Stimulated activated CD4-positive, alpha-beta T cell treated with anti-CD3 and anti-CD28 coated beads, TNF-alpha, amount 100 ng/mL, for 1 hour (primary cell): Measurements from ENCODE around the gene ADAMTS13.

ENCODE experiments used
- DNase-seq, 3 donors: peaks; one replicate each; pipeline ENCODE4 v3.0.0-alpha.2; 2020; ENCODE audit warnings: low read depth in 3 of 3, low spot score in 1 of 3

Gene ADAMTS13

GRCh38 chr9:133470427-133470924 lies 48.3 kb downstream of the ADAMTS13 start:
- DNase-seq: no peak

GRCh38 chr9:133470988-133471387 lies 48.8 kb downstream of the ADAMTS13 start:
- no peak for DNase-seq

GRCh38 chr9:133471551-133472276 lies 49.5 kb downstream of the ADAMTS13 start:
- no peak for DNase-seq

- no peak for DNase-seq
Measured at GRCh38 chr9:133472277-133472645, 50.1 kb downstream of the ADAMTS13 start.

GRCh38 chr9:133472753-133473378 lies 50.7 kb downstream of the ADAMTS13 start:
- no peak for DNase-seq

- DNase-seq: no peak
Measured at GRCh38 chr9:133473743-133474142, 51.6 kb downstream of the ADAMTS13 start.

- no peak for DNase-seq
Measured at GRCh38 chr9:133474215-133474614, 52.0 kb downstream of the ADAMTS13 start.

- no peak for DNase-seq
Measured at GRCh38 chr9:133474853-133475252, 52.7 kb downstream of the ADAMTS13 start.

GRCh38 chr9:133475292-133476012 lies 53.3 kb downstream of the ADAMTS13 start:
- no peak for DNase-seq

- no peak for DNase-seq
Measured at GRCh38 chr9:133476036-133476931, 54.1 kb downstream of the ADAMTS13 start.

GRCh38 chr9:133476941-133477340 lies 54.8 kb downstream of the ADAMTS13 start:
- no peak for DNase-seq

GRCh38 chr9:133477461-133477860 lies 55.3 kb downstream of the ADAMTS13 start:
- DNase-seq: no peak

GRCh38 chr9:133477992-133478850 lies 56.1 kb downstream of the ADAMTS13 start:
- no peak for DNase-seq

- peak; percentile 54 to 66 (median 54) for DNase-seq
Measured at GRCh38 chr9:133478851-133479711, 56.9 kb downstream of the ADAMTS13 start, which contains the start of gene SLC2A6. TSS of gene SLC2A6 (minus strand) at chr9:133479099. CDS start at chr9:133479059, 40 bp downstream.

GRCh38 chr9:133483611-133484010 lies 61.4 kb downstream of the ADAMTS13 start:
- DNase-seq: no peak

- DNase-seq: no peak
Measured at GRCh38 chr9:133484671-133485437, 62.7 kb downstream of the ADAMTS13 start.

GRCh38 chr9:133485531-133486260 lies 63.5 kb downstream of the ADAMTS13 start:
- no peak for DNase-seq

GRCh38 chr9:133487331-133487725 lies 65.2 kb downstream of the ADAMTS13 start:
- DNase-seq: no peak
